B cell (primary cell): ENCODE data around the gene VLDLR. TPM values are rescaled to one million over a fixed set of nuclear protein-coding genes. Genes with fewer than 3 reads are reported as not detected.

Experiments
- ATAC-seq: fragments of 200-7000 bp; cut with Tn5 transposase; one replicate; pipeline ENCODE4 v1.10.0; 2021; ENCODE audit warnings: low read depth, mild to moderate bottlenecking, moderate number of reproducible peaks, moderate library complexity
- CTCF ChIA-PET: fragments of 350-600 bp; sonication (Branson Sonifier 250); formaldehyde crosslinking; loops from one replicate; lab custom pipeline; 2021; ENCODE audit warnings: antibody characterized with exemption, inconsistent platforms; lab: Charles Lee
- POLR2A ChIA-PET: fragments of 350-600 bp; sonication (Branson Sonifier 250); formaldehyde crosslinking; loops from one replicate; lab custom pipeline; 2021; ENCODE audit warnings: antibody characterized with exemption; lab: Charles Lee
- DNase-seq: peaks from one replicate; pipeline ENCODE4 v3.0.0; 2013
- H2AFZ ChIP-seq: 2 replicates; pipeline ENCODE4 v1.6.1; 2012; ENCODE audit warnings: mild to moderate bottlenecking, low read depth, low read length; ENCODE audit not compliant: insufficient read depth, poor library complexity, severe bottlenecking
- H3K27ac ChIP-seq, 2 donors: 1 replicate in 1 of 2; 2 replicates in 1 of 2; pipeline ENCODE4 v1.5.1; 2012 to 2013; ENCODE audit warnings: low read length in 2 of 2, mild to moderate bottlenecking in 2 of 2, moderate library complexity in 1 of 2
- H3K27me3 ChIP-seq, 4 experiments: fragments of 200-600 bp in 1 of 4; sonication (generic) in 1 of 4; replicated peaks in 1 of 4; 1 replicate in 2 of 4; 2 replicates in 2 of 4; pipeline versions ENCODE4 v1.6.1 to v1.7.0; 2013 to 2016; ENCODE audit warnings: low read length in 3 of 4, mild to moderate bottlenecking in 2 of 4, mixed read lengths in 1 of 4, moderate library complexity in 1 of 4; ENCODE audit not compliant: insufficient read depth in 4 of 4, control insufficient read depth in 3 of 4; ENCODE audit errors: control extremely low read depth in 1 of 4
- H3K36me3 ChIP-seq, 2 experiments: replicated peaks in 1 of 2; 1 replicate in 1 of 2; 2 replicates in 1 of 2; pipeline versions ENCODE4 v1.6.1 to v1.7.1; 2013; ENCODE audit warnings: low read length in 1 of 2; ENCODE audit not compliant: insufficient read depth in 2 of 2, control insufficient read depth in 1 of 2; ENCODE audit errors: control extremely low read depth in 1 of 2, extremely low read depth in 1 of 2
- H3K4me1 ChIP-seq, 2 donors: fragments of 200-600 bp in 1 of 2; sonication (generic) in 1 of 2; 1 replicate in 1 of 2; 2 replicates in 1 of 2; pipeline versions ENCODE4 v1.5.1 to v1.6.1; 2013 to 2017; ENCODE audit warnings: low read length in 2 of 2; ENCODE audit not compliant: control insufficient read depth in 2 of 2, insufficient read depth in 2 of 2
- H3K4me2 ChIP-seq: replicated peaks from 2 replicates; pipeline ENCODE3; 2012; ENCODE audit warnings: mild to moderate bottlenecking, low read depth, low read length; ENCODE audit not compliant: poor library complexity, severe bottlenecking
- H3K4me3 ChIP-seq, 5 experiments: fragments of 200-600 bp in 1 of 5; sonication (generic) in 1 of 5; 1 replicate in 3 of 5; 2 replicates in 2 of 5; pipeline versions ENCODE4 v1.5.1 to v1.7.0; 2011 to 2016; ENCODE audit warnings: low read length in 4 of 5, mild to moderate bottlenecking in 4 of 5, low read depth in 2 of 5, control low read depth in 1 of 5, moderate library complexity in 1 of 5; ENCODE audit not compliant: insufficient read depth in 1 of 5; ENCODE audit errors: control extremely low read depth in 1 of 5, extremely low read depth in 1 of 5
- H3K79me2 ChIP-seq: fragments of 200-600 bp; sonication (generic); one replicate; pipeline ENCODE4 v1.6.0; 2016; ENCODE audit warnings: low read length; ENCODE audit not compliant: control insufficient read depth, insufficient read depth
- H3K9ac ChIP-seq: fragments of 200-600 bp; sonication (generic); 2 replicates; pipeline ENCODE4 v1.6.1; 2017; ENCODE audit warnings: mild to moderate bottlenecking, low read length, moderate library complexity
- H3K9me3 ChIP-seq, 3 donors: one replicate each; pipeline versions ENCODE4 v1.6.1 to v1.7.1; 2013; ENCODE audit warnings: low read length in 2 of 3; ENCODE audit not compliant: control insufficient read depth in 2 of 3, insufficient read depth in 1 of 3; ENCODE audit errors: control extremely low read depth in 1 of 3
- H4K20me1 ChIP-seq: 2 replicates; pipeline ENCODE4 v1.6.0; 2012; ENCODE audit warnings: mild to moderate bottlenecking, low read length; ENCODE audit not compliant: insufficient read depth, control insufficient read depth, poor library complexity, severe bottlenecking
- H3K27ac Mint-ChIP-seq: one replicate; pipeline ENCODE4 v1.8.0; 2021; ENCODE audit warnings: mixed read lengths
- H3K27me3 Mint-ChIP-seq: one replicate; pipeline ENCODE4 v1.8.0; 2021; ENCODE audit warnings: mixed read lengths
- H3K4me1 Mint-ChIP-seq: one replicate; pipeline ENCODE4 v1.8.0; 2021; ENCODE audit warnings: mixed read lengths
- H3K4me3 Mint-ChIP-seq: one replicate; pipeline ENCODE4 v1.8.0; 2021; ENCODE audit warnings: mixed read lengths
- H3K9me3 Mint-ChIP-seq: one replicate; pipeline ENCODE4 v1.8.0; 2022; ENCODE audit warnings: mixed read lengths; ENCODE audit not compliant: insufficient read depth
- CTCF ChIP-seq: fragments of 200-600 bp; IDR thresholded peaks from one replicate; pipeline ENCODE4 v1.8.0; 2022; ENCODE audit warnings: antibody characterized with exemption, mild to moderate bottlenecking
- EZH2 ChIP-seq: IDR thresholded peaks from 2 replicates; pipeline ENCODE4 v1.6.1; 2012; ENCODE audit warnings: borderline replicate concordance, low read depth, mild to moderate bottlenecking, moderate library complexity, low read length; ENCODE audit not compliant: insufficient read depth, poor library complexity, severe bottlenecking
- WGBS: methylation state at CpG from one replicate; pipeline ENCODE4 v1.1.5; 2013; ENCODE audit warnings: missing lambda C conversion rate; ENCODE audit not compliant: insufficient coverage; 5-methylcytosine and 5-hydroxymethylcytosine counted together
- intact Hi-C: fragments of 100-400 bp; cut with micrococcal nuclease; formaldehyde crosslinking; loops from one replicate; pipeline ENCODE4 v1.10.0; 2022
- polyA plus RNA-seq: library from polyadenylated mRNA; depleted of rRNA; stranded (reverse); fragments of >200 nt; gene quantifications from 2 replicates; pipeline ENCODE4 v1.2.3, GENCODE V29; 2012
- total RNA-seq, 2 donors: library from RNA; stranded (reverse); fragments of 120-200 nt in 1 of 2; gene quantifications; 1 replicate in 1 of 2; 2 replicates in 1 of 2; pipeline versions ENCODE4 v1.2.3 to v1.2.4, GENCODE V29; 2013 to 2022

VLDLR gene
- total and polyA plus RNA-seq, 2 donors (not counting 1 experiment from before 2014, with no cell fraction given), result 0.03 TPM; not detected in 1

DNA sequence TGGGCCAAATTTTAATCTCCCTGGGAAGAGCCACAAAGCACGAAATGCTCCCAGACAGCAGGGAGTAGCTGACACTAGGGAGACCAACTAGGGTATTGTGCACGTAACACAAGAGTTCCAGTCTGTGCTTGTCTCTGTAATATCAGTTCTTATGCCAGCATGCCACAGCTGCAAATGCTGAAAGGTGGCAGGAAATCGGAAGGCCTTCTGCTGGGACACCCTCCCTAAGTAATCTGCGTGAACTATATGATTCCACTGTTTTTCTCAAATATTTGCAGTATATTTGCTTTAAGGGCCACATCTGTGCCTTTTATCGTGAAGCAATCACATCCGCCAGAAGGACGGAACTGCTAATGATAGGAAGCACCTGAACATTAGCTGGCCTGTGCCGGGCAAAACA, 12.6 kb downstream of the VLDLR start:
- no peak overlapping the region for H3K4me3 Mint-ChIP-seq
- DNase-seq, result no peak
- H3K9me3 Mint-ChIP-seq, result no peaks in the 10 kb centered on the region
- Histone ChIP-seq H3K4me2 (no peak overlapping the region), H4K20me1 (no peaks in the 10 kb centered on the region), H3K4me3 (no peak overlapping the region), H2AFZ (no peak overlapping the region), H3K36me3 (no peaks in the 10 kb centered on the region), H3K79me2 (no peaks in the 10 kb centered on the region), H3K27ac (no peak overlapping the region), H3K9me3 (no peaks in the 10 kb centered on the region), H3K4me1 (no peaks in the 10 kb centered on the region), H3K27me3 (no peaks in the 10 kb centered on the region), H3K9ac (no peak overlapping the region)
- no peak overlapping the region for H3K27ac Mint-ChIP-seq
- H3K27me3 Mint-ChIP-seq, result peaks cover 14% of the 10 kb centered on the region
- TF ChIP-seq CTCF, result no peak
- TF ChIP-seq EZH2, result no peak
- 93% methylated on average over 8 of the region's 8 CpGs for WGBS
- ATAC-seq, result no peak
- H3K4me1 Mint-ChIP-seq, result no peaks in the 10 kb centered on the region
- POLR2A ChIA-PET, result no interaction called here
- CTCF ChIA-PET, result no interaction called here
- intact Hi-C loops, result no loop called here

DNA sequence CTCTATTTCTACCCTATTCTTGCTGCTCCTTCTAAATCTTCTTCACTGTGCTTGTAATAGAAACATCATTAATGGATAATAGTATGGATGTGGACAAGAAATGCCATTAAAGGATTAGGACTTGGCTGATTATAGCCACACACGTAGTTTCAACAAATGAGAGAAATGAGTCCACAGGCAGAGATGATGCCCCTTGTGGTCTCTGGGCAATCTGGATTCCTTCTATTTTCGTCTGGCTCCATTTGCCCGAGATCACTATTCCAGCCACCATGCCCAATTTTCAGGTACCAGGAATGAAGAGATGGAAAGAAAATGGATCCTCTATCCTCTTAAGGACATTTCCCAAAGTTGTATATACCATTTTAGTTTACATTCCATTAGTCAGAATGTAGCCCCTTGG, 13.2 kb downstream of the VLDLR start:
- H3K9me3 Mint-ChIP-seq, result no peaks in the 10 kb centered on the region
- no peak overlapping the region for H3K9ac ChIP-seq
- no peaks in the 10 kb centered on the region for H3K9me3 ChIP-seq
- no peak overlapping the region for H3K27ac Mint-ChIP-seq
- H3K36me3 ChIP-seq, result no peaks in the 10 kb centered on the region
- no peak overlapping the region for H3K4me3 ChIP-seq
- ATAC-seq (no peak), DNase-seq (no peak)
- no peak overlapping the region for H3K4me2 ChIP-seq
- H3K27me3 Mint-ChIP-seq, result peaks cover 14% of the 10 kb centered on the region
- H3K4me1 ChIP-seq, result no peaks in the 10 kb centered on the region
- TF ChIP-seq EZH2 (no peak), CTCF (no peak)
- intact Hi-C loops, result no loop called here
- H3K79me2 ChIP-seq, result no peaks in the 10 kb centered on the region
- ChIA-PET CTCF (no interaction called here), POLR2A (no interaction called here)
- H2AFZ ChIP-seq, result no peak overlapping the region
- 89% methylated on average over 1 of the region's 3 CpGs for WGBS
- no peak overlapping the region for H3K27ac ChIP-seq
- no peak overlapping the region for H3K4me3 Mint-ChIP-seq
- H4K20me1 ChIP-seq, result no peaks in the 10 kb centered on the region
- H3K27me3 ChIP-seq, result no peaks in the 10 kb centered on the region
- H3K4me1 Mint-ChIP-seq, result no peaks in the 10 kb centered on the region
